Ovary (tissue), 9 donors: Measurements from ENCODE around the gene TMEM132D. TPM values are rescaled to one million over a fixed set of nuclear protein-coding genes. Genes with fewer than 3 reads are reported as not detected.
"Not testable (repeated sequence)": the region's sequence is repeated elsewhere in the genome, so short reads cannot be mapped to it uniquely, and the experiment has no call there.

ENCODE experiments used
- DNase-seq, 5 donors: peaks; one replicate each; pipeline ENCODE4 v3.0.0-alpha.2; 2019 to 2020
- H3K27ac ChIP-seq, 2 donors: fragments of 200-600 bp; one replicate each; pipeline versions ENCODE4 v1.5.1 to v1.8.0; 2019 to 2022
- H3K27me3 ChIP-seq: fragments of 200-600 bp; one replicate; pipeline ENCODE4 v1.8.0; 2022
- H3K36me3 ChIP-seq: fragments of 200-600 bp; sonication (generic); one replicate; pipeline ENCODE4 v1.5.1; 2019
- H3K4me1 ChIP-seq: one replicate; pipeline ENCODE4 v1.8.1; 2013; ENCODE audit warnings: mild to moderate bottlenecking, moderate library complexity; ENCODE audit not compliant: insufficient read depth
- H3K4me3 ChIP-seq: fragments of 200-600 bp; sonication (generic); one replicate; pipeline ENCODE4 v1.5.1; 2017
- H3K9me3 ChIP-seq, 2 donors: fragments of 200-600 bp in 1 of 2; sonication (generic) in 1 of 2; one replicate each; pipeline versions ENCODE4 v1.5.1 to v1.8.1; 2013 to 2019; ENCODE audit warnings: mild to moderate bottlenecking in 1 of 2, moderate library complexity in 1 of 2
- EP300 ChIP-seq: sonication (generic); formaldehyde crosslinking; IDR thresholded peaks from one replicate; pipeline ENCODE4 v1.6.1; 2017; ENCODE audit warnings: antibody characterized with exemption
- POLR2A ChIP-seq: fragments of 450-650 bp; IDR thresholded peaks from one replicate; pipeline ENCODE4 v1.6.1; 2017; ENCODE audit warnings: antibody characterized with exemption, mild to moderate bottlenecking, moderate library complexity
- WGBS, 3 donors: extraction: QIAGEN DNeasy Blood & Tissue Kit in 1 of 3; methylation state at CpG; one replicate each; pipeline versions ENCODE4 v1.1.5 to v1.1.7; 2013 to 2017; 5-methylcytosine and 5-hydroxymethylcytosine counted together
- intact Hi-C, 4 donors: fragments of 100-400 bp; cut with DNase I; formaldehyde crosslinking; loops; one replicate each; pipeline versions ENCODE4 v1.11.0 to v1.15.1; 2022 to 2023
- polyA plus RNA-seq, 2 donors: library from polyadenylated mRNA; stranded (reverse); fragments of 200-250 nt in 1 of 2; fragments of 350-450 nt in 1 of 2; fragmentation: Illumina TruSeq in 1 of 2; extraction: RNeasy Lipid Tissue Mini Kit (QIAGEN cat#74804) in 1 of 2; gene quantifications; one replicate each; pipeline ENCODE4 v1.2.3, GENCODE V29; 2013 to 2014
- total RNA-seq, 7 donors: library from RNA; depleted of rRNA in 2 of 7; stranded (reverse); fragments of >200 nt in 2 of 7; fragmentation: NEBNext Ultra II Directional in 3 of 7; extraction: Animal tissue kit (Norgen Biotek cat#: 25700) in 3 of 7; gene quantifications; one replicate each; pipeline versions ENCODE4 v1.1.0 to v1.2.4, GENCODE V29; 2016 to 2023
- TF ChIP-seq, protein P1 (sequence below), 3 donors: fragments of 450-650 bp in 2 of 3; fragments of 200-600 bp in 1 of 3; IDR thresholded peaks; one replicate each; pipeline versions ENCODE4 v1.5.1 to v1.8.0; 2016 to 2022; ENCODE audit warnings: antibody characterized with exemption in 3 of 3, mild to moderate bottlenecking in 1 of 3
- donor health status: DM: no; HTN: no; CAD: no; lungs with moderate emphysema.
- donor health status: DM: no; HTN: no; CAD: no.
- donor health status: Bipolar disorder and iron deficiency.
- donor health status: DM: yes; HTN: yes; CAD: no.
- donor health status: DM: no; HTN: no; CAD: no.
- donor health status: DM: yes; HTN: yes; CAD: no.

TMEM132D gene
- total and polyA plus RNA-seq, 9 donors, result 0.04 TPM; not detected in 8

GRCh38 chr12:129900306-129900705 is 3.5 kb downstream of the TMEM132D start:
- 68 to 87% (median 73%) methylated on average over 10 of the region's 10 CpGs for WGBS, 3 donors

GRCh38 chr12:129899045-129899444 is 4.8 kb downstream of the TMEM132D start:
- DNase-seq, result not testable (repeated sequence)

More at GRCh38 chr12:129900306-129900705, 3.5 kb downstream of the TMEM132D start:
- no peak for DNase-seq
- Histone ChIP-seq H3K27me3 (no peaks in the 10 kb centered on the region), H3K9me3 (no peaks in the 10 kb centered on the region), H3K27ac (no peak overlapping the region), H3K36me3 (no peaks in the 10 kb centered on the region), H3K4me3 (no peak overlapping the region), H3K4me1 (no peaks in the 10 kb centered on the region)
- TF ChIP-seq POLR2A (no peak), EP300 (no peak)
- intact Hi-C loops, result no loop called here

GRCh38 chr12:129893691-129894090 is 10.1 kb downstream of the TMEM132D start:
- 74 to 87% (median 87%) methylated on average over 4 of the region's 4 CpGs for WGBS, 3 donors
- TF ChIP-seq, protein P1, sequence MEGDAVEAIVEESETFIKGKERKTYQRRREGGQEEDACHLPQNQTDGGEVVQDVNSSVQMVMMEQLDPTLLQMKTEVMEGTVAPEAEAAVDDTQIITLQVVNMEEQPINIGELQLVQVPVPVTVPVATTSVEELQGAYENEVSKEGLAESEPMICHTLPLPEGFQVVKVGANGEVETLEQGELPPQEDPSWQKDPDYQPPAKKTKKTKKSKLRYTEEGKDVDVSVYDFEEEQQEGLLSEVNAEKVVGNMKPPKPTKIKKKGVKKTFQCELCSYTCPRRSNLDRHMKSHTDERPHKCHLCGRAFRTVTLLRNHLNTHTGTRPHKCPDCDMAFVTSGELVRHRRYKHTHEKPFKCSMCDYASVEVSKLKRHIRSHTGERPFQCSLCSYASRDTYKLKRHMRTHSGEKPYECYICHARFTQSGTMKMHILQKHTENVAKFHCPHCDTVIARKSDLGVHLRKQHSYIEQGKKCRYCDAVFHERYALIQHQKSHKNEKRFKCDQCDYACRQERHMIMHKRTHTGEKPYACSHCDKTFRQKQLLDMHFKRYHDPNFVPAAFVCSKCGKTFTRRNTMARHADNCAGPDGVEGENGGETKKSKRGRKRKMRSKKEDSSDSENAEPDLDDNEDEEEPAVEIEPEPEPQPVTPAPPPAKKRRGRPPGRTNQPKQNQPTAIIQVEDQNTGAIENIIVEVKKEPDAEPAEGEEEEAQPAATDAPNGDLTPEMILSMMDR (IDR thresholded peaks at IDR 0.05), result no peak
- TF ChIP-seq POLR2A (no peak), EP300 (no peak)
- Histone ChIP-seq H3K4me1 (no peaks in the 10 kb centered on the region), H3K9me3 (no peaks in the 10 kb centered on the region), H3K36me3 (no peaks in the 10 kb centered on the region), H3K27me3 (no peaks in the 10 kb centered on the region), H3K4me3 (no peak overlapping the region), H3K27ac (no peak overlapping the region)
- DNase-seq, result no peak
- intact Hi-C loops, result no loop called here

More at GRCh38 chr12:129899045-129899444, 4.8 kb downstream of the TMEM132D start:
- H3K27ac ChIP-seq, H3K9me3 ChIP-seq, H3K27me3 ChIP-seq, H3K36me3 ChIP-seq, H3K4me1 ChIP-seq, intact Hi-C loops, H3K4me3 ChIP-seq: not testable (repeated sequence)
- WGBS, 3 donors, result 71 to 83% (median 73%) methylated on average over 1 of the region's 1 CpG

- Histone ChIP-seq H3K36me3 (no peaks in the 10 kb centered on the region), H3K27me3 (no peaks in the 10 kb centered on the region), H3K4me1 (no peaks in the 10 kb centered on the region), H3K27ac (no peak overlapping the region), H3K4me3 (no peak overlapping the region), H3K9me3 (no peaks in the 10 kb centered on the region)
- intact Hi-C loops, result no loop called here
- no peak for DNase-seq
- 2 to 10% (median 2%) methylated on average over 4 of the region's 4 CpGs for WGBS, 3 donors
- TF ChIP-seq EP300 (no peak), POLR2A (no peak)
- TF ChIP-seq, protein P1 (IDR thresholded peaks at IDR 0.05), result no peak
Observed at GRCh38 chr12:129887101-129887500, 16.7 kb downstream of the TMEM132D start.

DNA sequence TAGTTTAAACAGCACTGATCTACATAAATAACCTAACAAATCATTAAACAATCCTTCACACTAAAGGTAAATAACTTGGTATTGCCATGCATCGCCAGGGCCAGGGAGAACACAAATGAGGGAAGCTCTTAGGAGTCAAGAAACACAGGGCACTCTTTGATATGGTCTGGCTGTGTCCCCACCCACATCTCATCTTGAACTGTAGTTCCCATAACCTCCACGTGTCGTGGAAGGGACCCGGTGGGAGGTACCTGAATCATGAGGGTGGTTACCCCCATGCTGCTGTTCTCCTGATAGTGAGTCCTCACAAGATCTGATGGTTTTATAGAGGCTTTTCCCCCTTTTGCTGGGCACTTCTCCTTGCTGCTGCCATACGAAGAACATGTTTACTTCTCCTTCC is 17.3 kb downstream of the TMEM132D start:
- no peaks in the 10 kb centered on the region for H3K27me3 ChIP-seq
- H3K4me1 ChIP-seq, result no peaks in the 10 kb centered on the region
- H3K9me3 ChIP-seq, result no peaks in the 10 kb centered on the region
- TF ChIP-seq EP300, result no peak
- TF ChIP-seq, protein P1 (IDR thresholded peaks at IDR 0.05), result no peak
- no peak for TF ChIP-seq POLR2A
- no peak overlapping the region for H3K27ac ChIP-seq
- no peak for DNase-seq
- intact Hi-C loops, result no loop called here
- 59 to 72% (median 63%) methylated on average over 5 of the region's 5 CpGs for WGBS, 3 donors
- H3K4me3 ChIP-seq, result no peak overlapping the region
- no peaks in the 10 kb centered on the region for H3K36me3 ChIP-seq

DNA sequence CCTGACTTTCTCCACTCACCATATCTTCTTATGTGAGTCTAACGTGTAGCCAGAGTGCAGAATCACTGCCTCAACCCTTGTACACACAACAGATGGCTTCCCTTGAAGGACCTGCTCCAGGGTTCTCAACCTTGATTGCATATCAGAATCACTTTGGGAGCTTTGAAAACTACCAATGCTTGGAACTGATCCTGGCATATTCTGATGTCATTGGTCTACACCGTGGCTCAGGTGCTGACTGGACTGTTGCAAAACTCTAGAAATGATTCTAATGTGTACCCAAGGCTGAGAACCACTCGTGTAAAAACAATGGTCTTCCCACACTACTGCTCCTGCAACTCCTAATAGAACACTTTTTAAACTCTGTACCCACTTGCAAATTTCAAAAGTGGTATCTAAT is 18.5 kb downstream of the TMEM132D start:
- Histone ChIP-seq H3K4me1 (no peaks in the 10 kb centered on the region), H3K9me3 (no peaks in the 10 kb centered on the region), H3K36me3 (no peaks in the 10 kb centered on the region), H3K4me3 (no peak overlapping the region), H3K27me3 (no peaks in the 10 kb centered on the region), H3K27ac (no peak overlapping the region)
- no peak for DNase-seq
- intact Hi-C loops, result no loop called here
- TF ChIP-seq, protein P1 (IDR thresholded peaks at IDR 0.05), result no peak
- no peak for TF ChIP-seq EP300
- no peak for TF ChIP-seq POLR2A
- WGBS, 3 donors, result 17 to 41% (median 21%) methylated on average over 3 of the region's 3 CpGs
